Measurements from ENCODE around the gene CRLF2. TPM values are rescaled to one million over a fixed set of nuclear protein-coding genes. Genes with fewer than 3 reads are reported as not detected.
A peak's percentile ranks its signal among the peaks of the same experiment; 100 is the strongest.
"Not testable (repeated sequence)": the region's sequence is repeated elsewhere in the genome, so short reads cannot be mapped to it uniquely, and the experiment has no call there.

Gene CRLF2
- total RNA-seq, 1 donor from 2014 or later: not detected

GRCh38 chrX:1210844-1211243 lies 1.6 kb downstream of the CRLF2 start:
- H3K4me1 Mint-ChIP-seq: peaks cover 4% of the 10 kb centered on the region
- no peak overlapping the region for H3K4me3 Mint-ChIP-seq
- DNase-seq (ENCODE audit: low spot score in 2 of 2, unreplicated experiment in 2 of 2): no peak
- TF ChIP-seq, protein P1, sequence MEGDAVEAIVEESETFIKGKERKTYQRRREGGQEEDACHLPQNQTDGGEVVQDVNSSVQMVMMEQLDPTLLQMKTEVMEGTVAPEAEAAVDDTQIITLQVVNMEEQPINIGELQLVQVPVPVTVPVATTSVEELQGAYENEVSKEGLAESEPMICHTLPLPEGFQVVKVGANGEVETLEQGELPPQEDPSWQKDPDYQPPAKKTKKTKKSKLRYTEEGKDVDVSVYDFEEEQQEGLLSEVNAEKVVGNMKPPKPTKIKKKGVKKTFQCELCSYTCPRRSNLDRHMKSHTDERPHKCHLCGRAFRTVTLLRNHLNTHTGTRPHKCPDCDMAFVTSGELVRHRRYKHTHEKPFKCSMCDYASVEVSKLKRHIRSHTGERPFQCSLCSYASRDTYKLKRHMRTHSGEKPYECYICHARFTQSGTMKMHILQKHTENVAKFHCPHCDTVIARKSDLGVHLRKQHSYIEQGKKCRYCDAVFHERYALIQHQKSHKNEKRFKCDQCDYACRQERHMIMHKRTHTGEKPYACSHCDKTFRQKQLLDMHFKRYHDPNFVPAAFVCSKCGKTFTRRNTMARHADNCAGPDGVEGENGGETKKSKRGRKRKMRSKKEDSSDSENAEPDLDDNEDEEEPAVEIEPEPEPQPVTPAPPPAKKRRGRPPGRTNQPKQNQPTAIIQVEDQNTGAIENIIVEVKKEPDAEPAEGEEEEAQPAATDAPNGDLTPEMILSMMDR (IDR thresholded peaks at IDR 0.05; ENCODE audit: unreplicated experiment): no peak
- H3K36me3 Mint-ChIP-seq: no peaks in the 10 kb centered on the region
- H3K9me3 Mint-ChIP-seq: no peaks in the 10 kb centered on the region
- H3K27ac Mint-ChIP-seq: no peak overlapping the region
- peaks cover 2% of the 10 kb centered on the region for H3K27me3 Mint-ChIP-seq (ENCODE audit: low read depth)

- TF ChIP-seq, protein P1 (IDR thresholded peaks at IDR 0.05; ENCODE audit: unreplicated experiment): no peak
- Mint-ChIP-seq H3K36me3 (no peaks in the 10 kb centered on the region), H3K4me3 (peak overlapping the region; percentile 13), H3K27me3 (ENCODE audit: low read depth) (peaks cover 2% of the 10 kb centered on the region), H3K27ac (no peak overlapping the region), H3K9me3 (no peaks in the 10 kb centered on the region), H3K4me1 (peaks cover 6% of the 10 kb centered on the region)
- no peak for DNase-seq (ENCODE audit: low spot score in 2 of 2, unreplicated experiment in 2 of 2)
These were observed 4.9 kb downstream of the CRLF2 start for GRCh38 chrX:1207496-1208025.

GRCh38 chrX:1205681-1206611 lies 6.5 kb downstream of the CRLF2 start:
- peak overlapping the region; percentile 74 for H3K4me3 Mint-ChIP-seq
- H3K27ac Mint-ChIP-seq: no peak overlapping the region
- DNase-seq (ENCODE audit: low spot score in 2 of 2, unreplicated experiment in 2 of 2): peak in 1 of 2 experiments; percentile 45
- peaks cover 2% of the 10 kb centered on the region for H3K27me3 Mint-ChIP-seq (ENCODE audit: low read depth)
- H3K9me3 Mint-ChIP-seq: no peaks in the 10 kb centered on the region
- peaks cover 4% of the 10 kb centered on the region for H3K4me1 Mint-ChIP-seq
- H3K36me3 Mint-ChIP-seq: no peaks in the 10 kb centered on the region
- TF ChIP-seq, protein P1 (IDR thresholded peaks at IDR 0.05; ENCODE audit: unreplicated experiment): no peak

GRCh38 chrX:1202251-1202650 lies 10.2 kb downstream of the CRLF2 start:
- peak in 1 of 2 experiments; percentile 32 for DNase-seq (ENCODE audit: low spot score in 2 of 2, unreplicated experiment in 2 of 2)
- Mint-ChIP-seq H3K36me3 (no peaks in the 10 kb centered on the region), H3K9me3 (no peaks in the 10 kb centered on the region), H3K27ac (no peak overlapping the region), H3K27me3 (ENCODE audit: low read depth) (no peaks in the 10 kb centered on the region), H3K4me1 (peaks cover 2% of the 10 kb centered on the region), H3K4me3 (no peak overlapping the region)
- TF ChIP-seq, protein P1 (IDR thresholded peaks at IDR 0.05; ENCODE audit: unreplicated experiment): no peak

DNA sequence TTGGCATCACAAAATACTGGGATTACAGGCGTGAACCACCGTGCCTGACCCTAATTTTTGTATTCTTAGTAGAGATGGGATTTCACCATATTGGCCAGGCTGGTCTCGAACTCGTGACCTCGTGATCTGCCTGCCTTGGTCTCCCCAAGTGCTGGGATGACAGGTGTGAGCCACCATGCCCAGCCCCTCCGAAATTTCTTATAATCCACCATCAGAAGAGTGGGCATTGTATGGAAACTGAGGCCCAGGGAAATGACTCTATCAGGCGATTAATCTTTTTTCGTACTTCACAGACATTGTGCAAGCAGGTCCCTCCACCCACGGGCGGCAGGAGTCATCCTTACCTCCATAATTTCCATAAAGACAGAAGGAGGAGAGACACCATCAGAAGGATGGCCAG lies 16.0 kb downstream of the CRLF2 start:
- DNase-seq (ENCODE audit: low spot score in 2 of 2, unreplicated experiment in 2 of 2): peak in 1 of 2 experiments; percentile 3
- no peak overlapping the region for H3K4me3 Mint-ChIP-seq

GRCh38 chrX:1192196-1192595 lies 20.3 kb downstream of the CRLF2 start:
- H3K4me3 Mint-ChIP-seq; H3K36me3 Mint-ChIP-seq; H3K27ac Mint-ChIP-seq; H3K4me1 Mint-ChIP-seq; H3K27me3 Mint-ChIP-seq (ENCODE audit: low read depth); H3K9me3 Mint-ChIP-seq: not testable (repeated sequence)
- peak in 1 of 2 experiments; percentile 16 for DNase-seq (ENCODE audit: low spot score in 2 of 2, unreplicated experiment in 2 of 2)

More for the DNA sequence above, 16.0 kb downstream of the CRLF2 start:
- no peaks in the 10 kb centered on the region for H3K4me1 Mint-ChIP-seq
- no peaks in the 10 kb centered on the region for H3K27me3 Mint-ChIP-seq (ENCODE audit: low read depth)
- no peaks in the 10 kb centered on the region for H3K9me3 Mint-ChIP-seq
- TF ChIP-seq, protein P1 (IDR thresholded peaks at IDR 0.05; ENCODE audit: unreplicated experiment): no peak
- H3K36me3 Mint-ChIP-seq: no peaks in the 10 kb centered on the region
- no peak overlapping the region for H3K27ac Mint-ChIP-seq
